ENCODE data around the gene HNRNPA3. TPM values are rescaled to one million over a fixed set of nuclear protein-coding genes. Genes with fewer than 3 reads are reported as not detected.

HNRNPA3 gene
- total RNA-seq, 1 experiment from 2014 or later = 328 TPM

- Histone ChIP-seq H3K36me3 (ENCODE audit: control insufficient read depth in 1 of 2, insufficient read depth in 2 of 2, low read length in 2 of 2) (no peaks in the 10 kb centered on the region), H3K9me3 (ENCODE audit: control insufficient read depth in 1 of 2, insufficient read depth in 1 of 2, low read depth in 1 of 2, low read length in 2 of 2) (no peaks in the 10 kb centered on the region), H3K9ac (ENCODE audit: low read length) (peak overlapping the region; percentile 69), H3K9me2 (ENCODE audit: insufficient read depth) (no peaks in the 10 kb centered on the region), H3K4me3 (replicated peaks in 1 of 2; ENCODE audit: low read depth in 1 of 2, low read length in 2 of 2) (peak overlapping the region; percentile 29 to 50), H2AFZ (ENCODE audit: low read depth, low read length, poor library complexity, severe bottlenecking) (peak overlapping the region; percentile 98), H3K4me1 (ENCODE audit: control insufficient read depth in 1 of 2, insufficient read depth in 2 of 2, low read length in 2 of 2) (peaks cover 42 to 67% of the 10 kb centered on the region in 2 experiments), H3K79me2 (ENCODE audit: insufficient read depth, low read length) (no peaks in the 10 kb centered on the region), H3K4me2 (ENCODE audit: low read length) (peak overlapping the region; percentile 86), H3K27me3 (ENCODE audit: insufficient read depth, low read length) (no peaks in the 10 kb centered on the region), H3K27ac (ENCODE audit: low read depth, low read length) (peak overlapping the region; percentile 65; the same call in 1 of the 2 replicates), H4K20me1 (ENCODE audit: insufficient read depth) (no peaks in the 10 kb centered on the region)
- peak; percentile 68 for DNase-seq (ENCODE audit: low read depth, low spot score)
- peak; percentile 46 for ATAC-seq
- BruUV-seq (replicated peaks) = no TSS peak
- intact Hi-C loops (cut with micrococcal nuclease) = loop anchor here (1.0 to 5.0 kb wide), 9 partner anchors 48 to 1037 kb away; partner anchors contain the start of genes AGPS, HNRNPA3 and HOXD8
- RAD21 ChIA-PET (ENCODE audit: low non-redundant PET in 1 of 2, low total read pairs in 2 of 2, uncharacterized antibody in 2 of 2, unreplicated experiment in 2 of 2) = interaction anchor here (0.6 to 1.9 kb wide), 8 partner anchors 75 to 1038 kb away, joined by 3 to 9 read pairs (median 3); partner anchors contain the start of gene NFE2L2 (in 1 of the 2)
- CTCF ChIA-PET = interaction anchor here (0.6 to 4.6 kb wide), 37 partner anchors 8 to 1038 kb away, joined by 3 to 65 read pairs (median 5); partner anchors contain the start of gene NFE2L2
- POLR2A ChIA-PET = interaction anchor here (0.9 to 3.8 kb wide), 7 partner anchors 47 to 174 kb away, joined by 3 to 22 read pairs (median 5); partner anchors contain the start of genes HNRNPA3 and NFE2L2
- TF ChIP-seq TCF7L2 (IDR thresholded peaks at IDR 0.05; ENCODE audit: borderline replicate concordance, extremely low read depth, insufficient read depth, insufficient read length) (no peak), POLR2AphosphoS5 (IDR thresholded peaks at IDR 0.05; ENCODE audit: low read depth, low read length) (0 out of 2 replicates have a peak, but pooled peaks have one; percentile 31), SP1 (IDR thresholded peaks at IDR 0.05; ENCODE audit: low read depth) (no peak), JUND (IDR thresholded peaks at IDR 0.05) (no peak), YY1 (IDR thresholded peaks at IDR 0.05; ENCODE audit: extremely low read depth, insufficient replicate concordance, low read depth, low read length) (peak; percentile 78), EZH2phosphoT487 (IDR thresholded peaks at IDR 0.05; ENCODE audit: borderline replicate concordance) (no peak), ZBTB33 (IDR thresholded peaks at IDR 0.05; ENCODE audit: extremely low read depth, insufficient replicate concordance, low read length) (no peak), FOSL1 (IDR thresholded peaks at IDR 0.05; ENCODE audit: low read depth) (no peak), CTCF (IDR thresholded peaks at IDR 0.05 in 2 of 3, conservative IDR thresholded peaks at IDR 0.05 in 1 of 3; ENCODE audit: borderline replicate concordance in 1 of 3, insufficient read depth in 1 of 3, low read depth in 2 of 3, low read length in 2 of 3) (peak; percentile 96 to 100 (median 100)), POLR2A (IDR thresholded peaks at IDR 0.05; ENCODE audit: borderline replicate concordance, extremely low read depth, insufficient read depth, insufficient read length) (no peak), RAD21 (IDR thresholded peaks at IDR 0.05; ENCODE audit: low read depth) (peak; percentile 100), CBX3 (IDR thresholded peaks at IDR 0.05; ENCODE audit: low read depth) (peak; percentile 66; the same call in 1 of the 2 replicates), ELF1 (IDR thresholded peaks at IDR 0.05; ENCODE audit: borderline replicate concordance, low read depth) (no peak), REST (IDR thresholded peaks at IDR 0.05; ENCODE audit: low read depth) (no peak), SRF (IDR thresholded peaks at IDR 0.05; ENCODE audit: low read depth) (no peak), MAX (IDR thresholded peaks at IDR 0.05) (no peak), ZNF274 (IDR thresholded peaks at IDR 0.05; ENCODE audit: low read depth, low read length) (no peak), ZFX (IDR thresholded peaks at IDR 0.05) (no peak), EZH2 (IDR thresholded peaks at IDR 0.05) (no peak), CEBPB (IDR thresholded peaks at IDR 0.05; ENCODE audit: low read depth) (peak; percentile 99)
Observed at GRCh38 chr2:177164584-177165052, 48.0 kb upstream of the HNRNPA3 start.
